Adipose tissue (tissue), 3 donors: ENCODE measurements around the gene CAMK2G. TPM values are rescaled to one million over a fixed set of nuclear protein-coding genes. Genes with fewer than 3 reads are reported as not detected.

ENCODE experiments used
- H3K27ac ChIP-seq: one replicate; pipeline ENCODE4 v1.5.1; 2013; ENCODE audit warnings: low read depth, low read length
- WGBS, 3 donors: extraction: QIAGEN DNeasy Blood & Tissue Kit; methylation state at CpG; one replicate each; pipeline ENCODE4 v1.1.7; 2013; 5-methylcytosine and 5-hydroxymethylcytosine counted together
- polyA plus RNA-seq, 3 donors: library from polyadenylated mRNA; stranded (reverse); fragments of 200-250 nt; gene quantifications; one replicate each; pipeline ENCODE4 v1.2.3, GENCODE V29; 2013
- donor health status: healthy with polysubstance abuse.
- donor health status: Bipolar disorder and iron deficiency.
- donor health status: healthy.

The CAMK2G gene
- polyA plus RNA-seq, 3 donors: 6.2 to 13.5 (median 12.8) TPM

DNA sequence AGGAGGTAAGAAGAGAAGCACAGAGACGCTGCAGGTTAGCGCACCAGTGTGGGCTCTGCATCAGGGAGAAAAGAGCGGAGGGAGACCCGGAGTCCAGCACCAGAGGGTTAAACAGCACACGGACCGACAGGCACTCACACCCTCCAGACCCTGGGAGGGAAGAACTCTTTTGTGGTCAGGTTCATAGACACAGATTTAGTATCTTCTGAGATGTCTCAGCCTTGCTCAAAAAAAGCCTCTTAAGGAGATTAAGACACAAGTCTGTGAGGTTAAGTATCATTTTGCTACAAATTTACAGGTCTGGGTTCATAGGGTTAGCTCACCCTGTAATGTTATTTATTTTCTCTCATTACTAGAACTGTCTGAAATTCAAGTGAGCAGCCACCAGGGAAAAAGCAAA, 46.2 kb downstream of the CAMK2G start:
- no peak overlapping the region for H3K27ac ChIP-seq
- WGBS, 3 donors: 89 to 94% (median 92%) methylated on average over 6 of the region's 6 CpGs

DNA sequence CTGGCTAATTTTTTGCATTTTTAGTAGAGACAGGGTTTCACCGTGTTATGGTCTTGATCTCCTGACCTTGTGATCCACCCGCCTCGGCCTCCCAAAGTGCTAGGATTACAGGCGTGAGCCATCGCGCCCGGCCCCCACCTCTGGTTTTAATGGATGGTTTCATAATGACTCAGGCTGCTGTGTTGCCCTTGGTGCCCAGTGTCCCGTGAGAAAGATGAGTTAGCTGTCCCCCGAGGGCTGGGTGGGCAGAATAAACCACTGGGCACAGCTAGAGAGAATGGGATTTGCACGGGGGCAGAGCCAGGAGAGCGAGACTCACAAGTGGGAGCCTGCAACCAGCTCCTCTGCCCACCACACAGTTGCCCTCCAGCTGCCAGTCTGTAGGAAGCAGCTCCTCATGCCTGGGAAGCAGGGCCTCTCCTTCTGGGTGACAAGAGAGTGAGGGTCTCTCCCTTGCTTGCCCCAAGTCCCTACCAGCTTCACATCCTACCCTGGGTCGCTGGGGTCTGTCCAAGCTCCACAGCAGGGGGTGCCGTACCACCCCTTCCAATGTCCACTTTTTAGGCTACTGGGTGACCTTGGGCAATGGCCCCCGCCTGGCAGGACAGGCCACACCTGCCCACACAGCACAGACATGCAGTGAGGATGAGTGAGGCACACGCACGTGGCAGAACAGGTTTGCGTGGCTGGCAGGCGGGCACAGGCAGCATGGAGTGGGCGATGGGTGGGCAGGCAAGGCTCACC, 46.8 kb downstream of the CAMK2G start:
- H3K27ac ChIP-seq: no peak overlapping the region
- WGBS, 3 donors: 92 to 96% (median 95%) methylated on average over 19 of the region's 19 CpGs

GRCh38 chr10:73824146-73824725, 50.1 kb downstream of the CAMK2G start:
- H3K27ac ChIP-seq: no peak overlapping the region
- 94 to 97% (median 96%) methylated on average over 14 of the region's 14 CpGs for WGBS, 3 donors

DNA sequence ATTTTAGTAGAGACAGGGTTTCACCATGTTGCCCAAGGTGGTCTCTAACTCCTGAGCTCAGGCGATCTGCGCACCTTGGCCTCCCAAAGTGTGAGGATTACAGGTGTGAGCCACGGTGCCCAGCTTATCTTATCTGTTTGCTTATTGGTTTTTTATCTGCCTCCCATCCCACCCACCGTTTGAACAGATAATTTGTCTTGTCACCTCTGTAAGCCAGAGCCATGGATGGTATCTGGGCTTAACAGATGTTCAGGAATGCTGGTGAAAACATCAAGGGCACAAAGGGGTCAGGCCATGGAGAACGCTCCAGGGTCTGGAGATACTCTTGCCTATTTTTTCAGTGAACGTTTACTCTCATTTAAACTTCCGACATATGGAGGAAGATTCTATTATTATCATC, 51.0 kb downstream of the CAMK2G start:
- 73 to 88% (median 81%) methylated on average over 7 of the region's 7 CpGs for WGBS, 3 donors
- no peak overlapping the region for H3K27ac ChIP-seq

DNA sequence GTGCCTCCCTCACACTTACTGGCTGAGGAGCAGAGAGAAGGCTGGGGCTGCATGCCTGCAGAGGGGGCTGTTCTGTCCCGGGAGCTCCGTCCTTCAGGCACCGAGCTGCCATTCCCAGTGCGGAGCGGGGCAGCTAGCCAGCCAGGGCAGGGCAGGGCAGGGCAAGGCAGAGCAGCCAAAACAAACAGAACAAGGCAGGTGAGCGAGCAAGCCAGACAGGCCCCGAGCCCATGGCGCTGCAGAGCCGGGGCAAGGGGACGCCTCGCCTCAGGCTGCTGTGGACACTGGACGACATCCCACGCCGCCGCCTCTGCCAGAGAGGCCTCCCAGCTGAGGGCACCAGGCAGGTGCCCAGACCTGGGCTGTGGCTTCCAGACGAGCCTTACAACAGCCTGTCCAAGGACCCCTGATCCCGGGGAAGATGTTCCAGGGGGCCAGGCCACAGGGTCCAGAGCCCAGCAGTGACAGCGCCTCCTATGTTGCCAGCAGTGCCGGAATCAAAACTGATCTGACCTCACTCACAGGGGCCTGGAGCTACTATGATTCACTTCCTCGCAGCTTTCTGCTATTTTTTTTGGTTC, 54.8 kb downstream of the CAMK2G start:
- 34 to 83% (median 82%) methylated on average over 20 of the region's 20 CpGs for WGBS, 3 donors
- no peak overlapping the region for H3K27ac ChIP-seq

DNA sequence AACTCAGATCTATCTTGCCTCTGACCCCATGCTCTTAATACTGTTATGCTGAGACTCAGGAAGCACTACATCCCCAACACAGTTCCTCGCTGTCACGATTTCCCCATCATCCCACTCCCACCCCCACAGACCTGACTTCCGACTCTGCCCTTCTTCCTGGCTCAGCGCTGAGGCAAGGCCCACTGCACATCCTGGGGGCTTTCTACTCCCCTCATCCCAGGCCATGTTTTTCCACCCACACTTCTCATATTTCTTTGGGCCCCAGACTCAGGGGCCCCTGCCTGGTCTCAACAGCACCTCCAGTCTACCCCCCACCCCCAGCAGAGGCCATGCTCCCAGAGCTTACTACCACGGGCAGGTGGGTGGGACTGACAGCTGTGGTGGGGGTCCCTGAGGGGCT, 55.3 kb downstream of the CAMK2G start:
- no peak overlapping the region for H3K27ac ChIP-seq
- WGBS, 3 donors: 37 to 61% (median 51%) methylated on average over 5 of the region's 5 CpGs

- H3K27ac ChIP-seq: no peak overlapping the region
- 64 to 90% (median 75%) methylated on average over 10 of the region's 10 CpGs for WGBS, 3 donors
Observed at GRCh38 chr10:73818402-73818801, 56.0 kb downstream of the CAMK2G start.

GRCh38 chr10:73817826-73818225, 56.5 kb downstream of the CAMK2G start:
- no peak overlapping the region for H3K27ac ChIP-seq
- WGBS, 3 donors: 89 to 95% (median 91%) methylated on average over 5 of the region's 5 CpGs

GRCh38 chr10:73816917-73817729, 57.2 kb downstream of the CAMK2G start:
- 81 to 92% (median 88%) methylated on average over 10 of the region's 10 CpGs for WGBS, 3 donors
- H3K27ac ChIP-seq: no peak overlapping the region

DNA sequence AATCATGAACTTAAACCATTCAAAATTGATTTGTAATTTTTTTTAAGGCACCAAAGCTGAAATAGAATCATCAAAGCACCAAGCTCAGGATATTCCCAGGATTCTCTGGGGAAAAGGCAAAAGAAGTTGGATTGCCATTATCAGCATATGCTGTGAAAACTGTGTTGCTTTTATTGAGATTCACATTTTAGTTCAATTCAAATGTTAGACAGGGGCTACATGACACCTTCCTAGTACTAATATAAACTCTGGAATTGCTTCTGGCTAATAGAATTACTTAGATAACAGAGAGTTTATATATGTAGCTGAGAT, 58.7 kb downstream of the CAMK2G start:
- no peak overlapping the region for H3K27ac ChIP-seq

DNA sequence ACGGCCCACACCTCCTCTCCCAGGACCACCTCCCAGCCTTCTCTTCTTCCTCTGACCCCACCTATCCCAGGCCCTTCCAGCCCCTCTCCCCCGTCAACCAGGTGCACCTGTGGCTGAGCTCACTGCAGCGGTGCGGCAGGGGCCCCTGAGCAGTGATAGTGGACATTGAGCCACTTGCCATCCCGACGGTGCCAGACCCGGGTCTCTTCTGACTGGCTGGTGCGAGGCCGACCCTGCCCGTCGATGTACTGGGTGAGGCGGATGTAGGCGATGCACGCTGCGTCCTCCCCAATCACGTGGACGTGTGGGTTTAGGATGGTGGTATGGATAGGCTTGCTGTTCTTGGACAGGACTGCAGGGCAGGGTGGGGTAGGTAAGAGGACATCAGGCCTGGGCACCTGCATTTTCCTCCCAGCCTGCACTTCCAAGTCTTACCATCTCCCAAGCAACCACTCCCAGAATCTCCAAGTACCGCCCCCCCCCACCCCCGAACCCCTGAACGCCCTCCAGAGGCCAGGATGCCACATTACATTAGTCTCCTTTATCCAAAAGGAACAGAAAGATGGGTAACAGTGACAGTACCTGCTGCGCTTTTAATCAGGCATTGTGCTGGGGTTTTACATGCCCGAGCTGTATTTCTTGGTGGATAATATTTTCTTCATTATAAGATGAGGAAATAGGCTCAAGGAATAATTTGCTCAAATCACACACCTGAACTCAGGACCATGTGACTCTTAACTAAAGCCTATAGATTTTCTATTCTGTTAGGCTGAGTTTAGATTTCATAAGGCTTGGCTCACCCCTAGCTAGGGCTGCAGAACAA, 59.2 kb downstream of the CAMK2G start:
- 80 to 88% (median 85%) methylated on average over 22 of the region's 22 CpGs for WGBS, 3 donors
- no peak overlapping the region for H3K27ac ChIP-seq

DNA sequence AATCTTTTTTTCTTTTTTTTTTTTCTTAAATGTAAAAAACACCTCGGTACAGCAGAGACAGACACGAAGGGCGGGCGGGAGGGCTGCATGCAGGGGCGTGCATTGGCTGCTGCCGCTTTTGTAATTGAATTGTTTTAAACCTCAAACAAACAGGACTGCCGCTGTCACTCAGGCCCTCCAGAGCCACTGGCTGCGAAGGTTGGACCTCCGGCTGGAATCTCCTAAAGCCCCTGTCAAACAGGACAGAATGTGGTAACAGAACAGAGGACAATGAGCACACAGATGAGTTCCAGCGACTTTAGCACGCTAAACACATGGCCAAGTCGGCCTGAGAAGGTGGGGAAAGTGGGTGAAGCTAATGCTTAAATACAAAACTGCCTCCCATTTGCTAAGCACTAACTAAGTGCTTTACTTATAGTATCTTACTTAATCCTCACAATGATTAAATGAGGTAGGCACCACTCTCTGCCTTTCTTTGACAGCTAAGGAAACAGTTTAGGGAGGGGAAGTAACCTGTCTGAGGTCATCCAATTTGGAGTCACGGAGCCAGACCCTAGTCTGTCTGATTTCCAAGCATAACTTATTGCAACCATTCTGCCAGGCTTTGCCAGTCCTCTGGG, 60.0 kb downstream of the CAMK2G start:
- 88 to 90% (median 88%) methylated on average over 13 of the region's 13 CpGs for WGBS, 3 donors
- H3K27ac ChIP-seq: no peak overlapping the region

DNA sequence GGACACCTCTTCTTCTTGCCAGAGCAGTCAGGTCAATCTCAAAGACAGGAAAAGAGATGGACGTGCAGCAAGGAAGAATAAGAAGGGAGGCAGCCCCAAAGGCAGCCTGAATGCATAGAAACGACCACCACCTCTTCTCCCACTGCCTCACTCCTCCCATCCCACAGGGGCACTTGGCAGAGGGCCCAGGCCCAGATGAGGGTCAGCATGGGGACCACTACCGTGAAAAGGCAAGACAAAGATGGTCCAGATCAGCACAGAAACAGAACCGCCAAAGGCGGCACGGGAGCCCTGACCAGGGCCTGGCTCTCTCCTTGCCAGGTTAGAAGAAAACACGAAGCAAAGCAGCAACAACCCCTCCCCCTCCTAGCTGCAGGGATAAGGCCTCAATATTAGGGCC, 61.0 kb downstream of the CAMK2G start:
- no peak overlapping the region for H3K27ac ChIP-seq
- 82 to 88% (median 84%) methylated on average over 7 of the region's 7 CpGs for WGBS, 3 donors

DNA sequence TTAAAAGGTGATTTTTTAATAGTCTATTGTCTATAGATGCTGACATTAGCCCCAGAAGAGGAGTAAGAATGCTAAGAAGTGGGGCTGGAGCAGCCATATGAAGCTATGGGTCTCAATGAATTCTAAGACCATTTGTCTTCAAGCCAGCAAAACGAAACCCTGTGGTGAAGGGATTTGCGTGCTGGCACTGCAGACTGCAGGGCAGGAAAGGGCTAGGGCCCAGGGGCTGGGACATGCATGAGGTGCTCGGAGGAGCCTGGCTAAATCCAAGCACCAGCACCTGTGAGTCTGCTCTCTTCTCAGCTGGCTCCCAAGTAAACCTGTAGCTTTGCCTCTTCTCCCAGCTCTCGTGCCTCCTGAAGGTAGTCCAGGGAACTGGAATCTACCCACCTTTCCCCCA, 61.7 kb downstream of the CAMK2G start:
- WGBS, 3 donors: 89 to 96% (median 95%) methylated on average over 4 of the region's 4 CpGs
- H3K27ac ChIP-seq: no peak overlapping the region

DNA sequence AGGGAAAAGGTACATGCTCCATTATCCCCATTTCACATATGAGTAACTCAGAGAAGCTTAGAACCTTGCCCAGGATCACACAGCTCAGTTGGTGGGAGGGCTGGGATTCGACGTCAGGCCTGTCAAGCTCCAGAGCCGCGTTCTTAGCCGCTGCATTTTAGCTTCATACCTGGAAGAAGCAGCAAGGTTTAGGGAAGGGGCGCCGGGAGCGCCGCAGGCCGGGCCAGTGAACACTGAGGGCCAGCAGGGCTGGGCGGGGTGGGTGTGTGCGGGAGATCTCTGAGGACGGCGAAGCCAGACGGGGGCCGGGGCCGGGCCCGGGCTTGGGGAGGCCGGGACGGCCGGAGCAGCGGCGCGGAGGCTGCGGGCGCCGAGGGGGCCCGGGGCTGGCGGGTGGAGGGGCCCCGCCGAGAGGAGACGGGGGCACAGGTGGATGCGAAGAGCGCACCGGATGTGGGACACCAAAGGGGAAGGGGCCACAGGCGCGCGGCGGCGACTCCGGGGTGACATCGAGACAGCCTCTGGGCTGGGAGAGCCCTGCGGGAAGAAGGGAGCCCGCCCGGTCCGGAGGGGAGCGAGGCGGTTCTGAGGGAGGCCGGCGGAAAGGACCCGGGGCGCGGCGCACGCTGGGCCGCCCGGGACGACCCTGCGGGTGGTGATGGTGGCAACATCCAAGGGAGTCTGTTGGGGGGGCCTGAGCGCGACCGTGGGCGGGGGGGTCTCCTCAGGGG, 63.5 kb downstream of the CAMK2G start:
- peak overlapping the region; percentile 83 for H3K27ac ChIP-seq
- 1% methylated on average over 40 to 63 of the region's 63 CpGs for WGBS, 3 donors

DNA sequence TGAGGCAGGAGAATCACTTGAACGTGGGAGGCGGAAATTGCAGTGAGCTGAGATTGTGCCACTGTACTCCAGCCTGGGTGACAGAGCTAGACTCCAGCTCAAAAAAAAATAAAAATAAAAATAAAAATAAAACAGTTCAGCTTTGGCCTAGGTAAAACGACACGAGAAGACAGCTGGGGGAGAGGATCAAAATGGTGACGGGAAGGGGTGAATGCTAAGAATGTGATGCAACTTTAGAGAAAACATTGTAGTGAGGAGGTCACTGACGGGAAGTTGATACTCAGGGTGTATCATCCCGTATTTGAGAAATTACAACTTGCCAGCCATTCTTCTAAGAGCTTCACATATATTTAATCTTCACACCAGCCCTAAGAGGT, 64.0 kb downstream of the CAMK2G start:
- no peak overlapping the region for H3K27ac ChIP-seq
- WGBS, 3 donors: 58 to 78% (median 63%) methylated on average over 7 of the region's 7 CpGs

- no peak overlapping the region for H3K27ac ChIP-seq
- 41 to 74% (median 62%) methylated on average over 5 of the region's 5 CpGs for WGBS, 3 donors
Observed at GRCh38 chr10:73809061-73809818, 65.1 kb downstream of the CAMK2G start.
